ENCODE results near the gene PIK3CG. TPM values are rescaled to one million over a fixed set of nuclear protein-coding genes. Genes with fewer than 3 reads are reported as not detected.

PIK3CG gene
- total and polyA plus RNA-seq, 10 of the 15 experiments (the other 5 are each of a cell fraction or from before 2014, with no cell fraction given) = 0.79 to 7.6 (median 5.2) TPM

- TF ChIP-seq ZBTB40 (IDR thresholded peaks at IDR 0.05; ENCODE audit: borderline replicate concordance) = no peak
- no peak for TF ChIP-seq FOXM1 (IDR thresholded peaks at IDR 0.05; ENCODE audit: low read depth, low read length)
- TF ChIP-seq SPI1 (IDR thresholded peaks at IDR 0.05; ENCODE audit: borderline replicate concordance, insufficient read depth, low read depth, low read length) = no peak
- no peak for TF ChIP-seq NR2C2 (IDR thresholded peaks at IDR 0.05; ENCODE audit: borderline replicate concordance, control insufficient read depth, insufficient read length, low read depth)
- no peak for TF ChIP-seq MTA3 (IDR thresholded peaks at IDR 0.05; ENCODE audit: borderline replicate concordance, low read length)
- TF ChIP-seq TARDBP (IDR thresholded peaks at IDR 0.05; ENCODE audit: borderline replicate concordance) = no peak
Measured at GRCh38 chr7:106823631-106824030, 41.5 kb upstream of the PIK3CG start (continued).

- H3K27me3 ChIP-seq (replicated peaks in 1 of 2; ENCODE audit: control insufficient read depth in 2 of 2, insufficient read depth in 2 of 2, low read length in 1 of 2) = no peaks in the 10 kb centered on the region
- H3K36me3 ChIP-seq (ENCODE audit: control insufficient read depth in 2 of 2, insufficient read depth in 2 of 2, low read length in 1 of 2) = no peaks in the 10 kb centered on the region
- DNase-seq (ENCODE audit: low read depth, low spot score) (no peak), FAIRE-seq (no peak), ATAC-seq (no peak)
- ChIA-PET CTCF (no interaction called here), RAD21 (ENCODE audit: unreplicated experiment) (no interaction called here), POLR2A (no interaction called here), SMC1A (ENCODE audit: uncharacterized antibody, unreplicated experiment) (no interaction called here)
- no peaks in the 10 kb centered on the region; the same call in 1 of the 2 replicates for H4K20me1 ChIP-seq (ENCODE audit: control insufficient read depth, insufficient read depth)
- H3K9me3 ChIP-seq (replicated peaks; ENCODE audit: control insufficient read depth, insufficient read depth, low read length) = no peaks in the 10 kb centered on the region; the same call in 2 of the 3 replicates
- no peak overlapping the region for H3K9ac ChIP-seq (ENCODE audit: control insufficient read depth, insufficient read depth, low read length)
- no peak overlapping the region for H2AFZ ChIP-seq (ENCODE audit: control insufficient read depth, low read depth, low read length)
- intact Hi-C loops (cut with micrococcal nuclease; ENCODE audit: unreplicated experiment) (no loop called here), in situ Hi-C loops (cut with MboI) (no loop called here)
- WGBS (ENCODE audit: insufficient coverage, insufficient replicate concordance, low lambda C conversion rate, missing lambda C conversion rate) = 81% methylated on average over 4 of the region's 4 CpGs
- H3K4me3 ChIP-seq = no peak overlapping the region
- H3K4me1 ChIP-seq (ENCODE audit: control insufficient read depth, insufficient read depth, low read length) = no peaks in the 10 kb centered on the region
- BruUV-seq (replicated peaks) = no TSS peak
- no peak overlapping the region for H3K4me2 ChIP-seq (ENCODE audit: control insufficient read depth, insufficient read depth)
- H3K27ac ChIP-seq (ENCODE audit: control insufficient read depth, insufficient read depth) = no peak overlapping the region
- no peaks in the 10 kb centered on the region for H3K79me2 ChIP-seq (ENCODE audit: control insufficient read depth, insufficient read depth, low read length)
- no peak for TF ChIP-seq NR2C1 (IDR thresholded peaks at IDR 0.05)
- no peak for TF ChIP-seq CBX3 (IDR thresholded peaks at IDR 0.05; ENCODE audit: borderline replicate concordance, low read depth)
- TF ChIP-seq ZBED1 (IDR thresholded peaks at IDR 0.05; ENCODE audit: borderline replicate concordance) = no peak
- no peak for TF ChIP-seq LARP7 (IDR thresholded peaks at IDR 0.05)
- no peak for TF ChIP-seq CUX1 (IDR thresholded peaks at IDR 0.05; ENCODE audit: insufficient replicate concordance, low read depth, low read length)
- TF ChIP-seq SMAD5 (IDR thresholded peaks at IDR 0.05; ENCODE audit: low read depth) = no peak
Measured at GRCh38 chr7:106824458-106824857, 40.6 kb upstream of the PIK3CG start.
